HG03108 (cell line): Measurements from ENCODE around the gene ABLIM2.

Experiments used
- ATAC-seq: cut with Tn5 transposase; IDR thresholded peaks from one replicate; pipeline ENCODE4 v1.9.1; 2021; ENCODE audit warnings: moderate library complexity; ENCODE audit not compliant: unreplicated experiment

Gene ABLIM2

DNA sequence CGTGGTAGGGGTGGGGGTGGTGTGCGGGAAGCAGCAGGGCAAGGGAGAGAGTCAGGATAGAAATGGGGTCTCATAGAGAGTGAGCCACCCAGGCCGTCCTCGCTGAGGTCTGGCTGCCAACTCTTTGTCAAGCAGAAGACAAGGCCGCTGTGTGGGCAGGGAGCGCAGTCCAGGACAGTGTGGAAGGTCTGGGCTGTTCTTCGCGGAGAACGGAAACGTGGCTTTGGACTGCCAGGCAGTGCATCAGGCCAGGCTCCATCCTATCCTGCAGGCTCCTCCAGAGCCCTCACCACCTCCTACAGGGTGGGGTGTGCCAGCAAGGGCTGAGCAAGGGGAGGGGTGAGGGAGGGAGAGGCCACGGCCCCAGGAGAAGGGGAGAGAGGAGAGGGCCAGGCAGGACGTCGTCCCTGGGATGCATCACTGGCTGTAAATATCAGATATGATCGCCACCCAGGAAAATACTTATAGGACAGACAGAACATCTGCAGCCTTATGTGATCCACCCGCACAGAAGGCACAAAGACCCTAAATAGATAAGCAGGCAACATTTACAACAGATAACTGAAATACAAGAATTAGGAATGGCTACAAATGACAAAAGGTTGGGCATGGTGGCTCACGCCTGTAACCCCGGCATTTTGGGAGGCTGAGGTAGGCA lies 85.3 kb downstream of the ABLIM2 start:
- no peak for ATAC-seq

DNA sequence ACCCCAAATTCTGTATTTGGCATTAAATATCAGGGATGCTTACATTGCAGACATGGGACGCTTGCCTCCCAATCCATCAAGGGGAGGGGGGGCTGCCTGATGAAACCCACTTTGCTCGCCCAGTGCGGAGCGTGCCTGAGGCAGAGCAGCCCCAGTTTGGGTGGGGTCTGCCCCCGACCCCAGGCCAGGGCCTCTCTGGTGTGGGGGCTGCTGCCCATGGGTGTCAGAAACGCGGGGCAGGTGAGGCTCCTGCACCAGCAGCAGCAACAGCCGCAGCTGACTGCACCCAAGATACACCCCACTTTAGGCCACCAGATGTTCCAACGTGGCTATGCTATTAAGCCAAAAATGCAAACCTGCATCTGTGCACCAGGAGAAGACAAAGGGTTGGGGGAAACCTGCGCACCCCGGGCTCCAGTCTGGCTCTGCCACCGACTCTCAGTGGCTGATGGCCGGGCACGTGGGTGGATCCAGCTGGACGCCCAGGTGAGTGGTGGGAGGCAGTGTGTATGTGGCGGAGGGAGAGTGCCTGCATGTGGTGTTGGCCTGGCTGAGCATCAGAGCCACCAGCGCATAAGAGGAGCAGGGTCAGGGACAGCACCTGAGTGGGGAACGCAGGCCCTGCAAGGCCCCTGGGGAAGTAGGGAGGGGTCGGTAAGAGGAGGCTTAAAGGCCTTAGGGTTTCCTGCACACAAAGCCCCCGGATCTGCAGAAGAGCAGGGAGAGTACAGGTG lies 86.2 kb downstream of the ABLIM2 start:
- no peak for ATAC-seq

DNA sequence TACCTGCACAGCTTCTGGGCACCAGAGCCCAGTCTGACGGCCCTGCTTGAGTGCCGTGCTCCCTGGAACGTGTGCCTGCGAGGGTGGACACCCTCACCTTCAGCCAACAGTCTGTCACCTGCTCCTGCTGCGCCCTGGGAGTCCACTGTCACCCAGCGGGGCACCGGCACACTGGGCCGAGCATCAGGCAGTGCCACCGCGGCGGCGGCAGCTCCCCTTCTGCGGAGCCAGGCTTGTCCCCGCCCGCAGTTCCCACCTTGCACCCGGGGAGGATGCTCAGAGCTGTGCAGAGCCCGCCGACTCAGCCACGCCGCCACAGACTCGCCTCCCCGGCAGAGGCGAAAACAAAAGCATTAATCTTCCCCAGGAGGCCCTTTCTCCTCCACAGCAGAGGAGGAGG lies 86.8 kb downstream of the ABLIM2 start:
- no peak for ATAC-seq

DNA sequence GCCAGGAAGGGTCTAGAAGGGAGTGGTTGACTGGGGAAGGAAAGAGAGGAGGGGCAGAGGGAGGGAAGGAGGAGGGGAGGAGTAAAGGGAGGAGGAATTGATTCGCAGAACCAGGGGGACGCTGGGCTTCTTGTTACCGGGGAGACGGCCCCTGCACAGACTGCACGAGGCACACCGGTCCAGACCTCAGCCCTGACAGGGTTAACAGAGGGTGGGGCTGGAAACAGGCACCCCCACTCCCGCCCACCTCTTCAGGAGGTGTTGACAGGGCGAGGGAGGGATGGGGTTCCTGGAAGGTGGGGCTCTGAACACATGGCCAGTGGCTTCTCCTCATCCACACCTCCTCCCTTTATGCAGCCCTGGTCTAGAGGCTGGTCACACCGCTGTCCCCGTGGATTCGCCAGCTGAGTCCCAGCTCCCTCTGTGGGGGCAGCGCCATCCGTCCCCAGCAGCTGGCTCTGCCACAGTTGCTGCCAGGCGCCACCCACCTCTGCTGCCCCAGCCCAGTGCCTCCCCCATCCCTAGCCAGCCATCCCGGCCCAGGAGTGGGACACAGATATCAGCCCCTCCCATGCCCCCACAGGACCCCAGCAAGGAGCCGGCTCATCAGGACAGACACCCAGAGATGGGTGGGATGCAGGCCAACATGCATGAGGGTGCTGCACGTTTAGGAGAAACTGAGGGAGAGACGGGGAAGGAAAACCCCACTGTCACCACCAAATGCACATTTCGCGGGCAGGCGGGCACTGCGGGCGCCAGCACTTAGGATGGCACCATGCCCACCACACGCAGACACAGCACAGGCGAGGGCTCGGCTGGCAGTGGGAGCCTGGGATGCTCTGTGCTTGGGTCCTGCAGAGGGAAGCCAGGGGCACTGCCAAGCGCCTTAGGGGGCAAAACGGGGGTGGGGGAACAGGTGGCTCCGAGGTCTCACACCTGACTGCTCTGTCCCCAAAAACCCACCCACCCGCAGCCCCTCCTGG lies 87.6 kb downstream of the ABLIM2 start:
- ATAC-seq = no peak

DNA sequence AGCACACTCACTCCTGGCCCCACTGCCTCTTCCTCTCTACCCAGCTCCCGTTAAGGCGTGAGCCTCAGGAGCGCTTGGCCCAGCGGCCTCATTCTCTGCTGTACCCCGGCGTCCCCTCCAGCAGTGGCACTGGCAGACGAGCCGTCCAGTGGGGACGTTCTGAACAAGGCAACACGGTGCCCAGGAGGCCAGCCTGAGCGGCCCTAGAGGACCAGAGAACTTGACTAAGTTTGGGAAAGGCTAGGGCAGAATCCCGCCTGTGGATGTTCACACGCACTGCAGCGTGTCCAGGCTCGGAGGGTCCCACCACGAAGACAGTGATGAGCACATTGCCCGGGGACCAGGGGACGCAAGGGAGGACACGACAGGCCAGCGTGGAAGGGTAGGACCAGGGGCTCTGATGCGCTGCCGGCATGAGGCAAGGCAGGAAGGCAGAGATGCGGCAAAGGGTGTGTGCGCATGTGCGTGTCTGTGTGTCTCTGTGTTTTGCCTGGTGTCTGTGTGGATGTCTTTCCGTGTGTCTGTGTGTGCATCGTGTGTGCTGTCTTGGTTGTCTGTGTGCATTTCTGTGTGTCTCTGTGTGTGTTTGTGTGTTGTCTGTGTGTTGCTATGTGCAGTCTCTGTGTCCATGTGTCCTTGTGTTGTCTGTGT lies 89.4 kb downstream of the ABLIM2 start:
- ATAC-seq = no peak

DNA sequence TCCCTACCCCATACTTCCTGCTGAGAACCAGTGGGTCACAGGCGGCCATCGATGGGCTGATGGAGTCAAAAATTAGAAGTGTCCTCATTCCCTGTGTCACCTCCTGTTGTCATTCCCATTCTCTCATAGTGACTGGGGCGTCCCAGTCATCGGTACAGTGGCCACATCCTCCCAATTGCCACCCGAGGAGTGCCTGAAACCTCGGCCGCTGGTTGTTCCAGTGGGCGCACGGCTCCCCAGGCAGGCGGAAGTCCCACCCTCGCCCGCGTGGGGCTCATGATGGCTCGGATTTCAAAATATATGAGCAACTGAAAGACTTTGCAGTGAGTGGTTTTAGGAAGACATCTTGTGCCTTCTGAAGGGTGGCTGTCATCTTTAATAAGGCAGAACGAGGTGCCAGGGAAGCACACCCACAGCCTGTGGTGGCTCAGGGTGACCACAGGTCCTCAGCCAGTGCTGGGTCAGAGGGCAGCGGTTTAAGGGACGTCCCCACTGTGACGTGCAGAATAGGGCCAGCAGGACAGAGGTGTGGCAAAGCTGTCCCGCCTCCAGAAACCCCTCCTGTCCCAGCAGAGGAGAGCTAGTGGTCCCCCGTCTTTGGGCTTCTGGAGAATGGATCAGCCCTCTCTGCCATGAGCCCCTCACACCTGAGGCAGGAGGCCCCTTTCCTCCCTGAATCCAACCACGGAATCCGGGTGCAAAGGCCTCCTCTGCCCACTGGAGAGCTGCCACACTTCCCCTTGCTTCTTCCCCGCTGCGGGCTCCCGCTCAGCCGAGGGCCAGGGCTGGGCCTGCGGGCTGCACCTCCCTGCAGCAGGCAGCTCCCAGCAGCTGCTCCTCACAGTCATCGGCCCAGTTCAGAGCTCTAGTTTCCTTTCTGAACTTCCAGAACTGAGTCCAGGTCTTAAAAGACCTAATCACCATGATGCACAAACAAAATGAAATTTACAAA lies 90.4 kb downstream of the ABLIM2 start:
- no peak for ATAC-seq

DNA sequence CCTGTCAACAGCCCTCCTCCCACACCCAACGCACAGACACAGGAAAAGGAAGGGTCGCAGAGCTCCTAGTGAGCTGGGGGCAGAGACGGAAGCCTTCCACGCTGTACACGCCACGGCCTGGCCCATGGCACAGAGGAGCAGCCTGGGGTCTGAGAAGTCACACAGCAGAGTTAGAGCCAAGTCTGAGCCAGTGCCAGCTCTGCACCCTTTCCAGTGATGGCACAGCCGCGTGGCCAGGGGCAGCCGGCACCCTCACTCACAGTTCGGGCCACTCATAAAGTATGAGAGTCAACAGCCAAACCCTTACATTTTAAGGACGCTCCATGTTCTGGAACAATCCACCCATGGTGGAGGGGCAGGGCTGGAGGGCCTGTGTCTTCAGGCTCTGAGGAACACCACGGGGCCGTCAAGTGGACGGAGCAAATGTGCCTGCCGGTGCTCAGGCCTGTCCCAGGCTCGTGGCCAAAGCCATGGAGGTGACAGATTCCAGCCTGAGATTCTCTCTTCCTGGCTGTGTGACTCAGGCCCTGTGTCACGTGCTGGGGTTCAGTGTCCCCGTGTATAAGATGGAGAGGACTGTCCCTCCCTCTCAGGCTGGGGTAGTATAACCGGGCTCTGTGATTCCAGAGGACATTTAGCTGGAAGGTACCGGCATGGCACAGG lies 91.2 kb downstream of the ABLIM2 start:
- ATAC-seq = no peak

DNA sequence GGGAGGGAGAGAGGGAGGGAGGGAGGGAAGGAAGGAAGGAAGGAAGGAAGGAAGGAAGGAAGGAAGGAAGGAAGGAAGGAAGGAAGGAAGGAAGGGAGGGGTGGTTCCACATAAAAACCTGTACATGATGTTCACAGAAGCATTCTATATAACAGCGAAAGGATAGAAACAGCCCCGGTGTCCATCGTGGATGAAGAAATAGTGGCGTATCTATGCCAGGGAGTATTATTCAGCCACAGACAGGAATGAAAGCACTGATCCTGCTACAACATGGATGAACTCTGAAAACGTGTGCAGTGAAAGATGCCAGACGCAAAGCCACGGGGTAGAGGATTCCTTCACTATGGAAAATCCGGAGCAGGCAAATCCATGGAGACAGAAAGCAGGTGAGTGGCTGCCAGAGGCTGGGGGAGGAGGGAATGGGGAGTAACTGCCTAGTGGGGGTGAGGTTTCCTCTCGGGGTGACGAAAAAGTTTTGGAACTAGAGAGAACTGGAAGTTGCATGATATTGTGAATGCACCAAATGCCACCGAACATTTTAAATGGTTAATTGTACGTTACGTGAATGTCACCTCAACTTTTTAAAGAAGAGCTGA lies 92.2 kb downstream of the ABLIM2 start:
- no peak for ATAC-seq

DNA sequence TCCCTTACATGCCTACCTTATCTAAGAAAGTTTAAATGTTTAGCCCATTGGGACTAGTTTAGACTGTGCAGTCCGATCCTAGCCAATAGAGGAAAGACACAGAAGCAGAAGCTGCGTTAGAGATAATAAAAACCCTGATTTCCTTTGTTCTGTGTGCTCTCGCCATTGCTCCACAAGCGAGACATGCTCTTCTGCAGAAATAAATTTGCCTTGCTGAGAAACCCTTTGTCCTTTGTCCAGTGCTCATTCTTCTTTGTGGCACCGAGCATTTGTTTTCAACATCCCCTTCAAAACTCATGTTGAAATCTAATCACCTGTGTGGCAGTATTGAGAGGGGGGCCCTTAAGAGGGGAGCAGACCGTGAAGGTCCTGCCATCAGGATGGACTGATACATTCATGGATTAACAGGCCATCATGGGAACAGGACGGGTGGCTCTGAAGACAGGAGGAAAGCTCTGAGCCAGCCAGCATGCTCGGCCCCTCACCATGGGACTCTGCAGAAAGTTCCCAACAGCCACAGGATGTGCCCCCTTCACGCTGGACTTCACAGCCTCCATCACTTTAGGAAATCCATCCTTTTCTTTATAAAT lies 94.5 kb downstream of the ABLIM2 start:
- no peak for ATAC-seq

DNA sequence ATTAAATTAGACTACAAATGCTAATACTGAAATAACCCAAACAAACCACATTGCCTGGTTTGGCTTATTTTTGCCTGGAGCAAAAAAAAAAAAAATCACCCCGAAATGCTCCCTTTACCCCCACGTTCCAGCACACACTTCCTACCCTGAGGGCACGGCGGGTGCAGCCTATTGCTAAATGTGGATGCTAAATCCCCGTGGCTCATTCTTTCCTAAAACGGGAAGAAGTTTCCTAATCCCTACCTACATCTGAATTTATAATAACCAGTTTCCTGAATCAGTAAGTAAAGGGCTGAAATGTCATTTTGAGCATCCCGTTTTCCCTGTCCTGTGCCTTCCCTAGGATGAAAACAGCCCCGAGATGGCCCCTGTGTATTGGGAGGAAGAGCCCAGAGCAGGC lies 97.0 kb downstream of the ABLIM2 start:
- ATAC-seq = no peak

DNA sequence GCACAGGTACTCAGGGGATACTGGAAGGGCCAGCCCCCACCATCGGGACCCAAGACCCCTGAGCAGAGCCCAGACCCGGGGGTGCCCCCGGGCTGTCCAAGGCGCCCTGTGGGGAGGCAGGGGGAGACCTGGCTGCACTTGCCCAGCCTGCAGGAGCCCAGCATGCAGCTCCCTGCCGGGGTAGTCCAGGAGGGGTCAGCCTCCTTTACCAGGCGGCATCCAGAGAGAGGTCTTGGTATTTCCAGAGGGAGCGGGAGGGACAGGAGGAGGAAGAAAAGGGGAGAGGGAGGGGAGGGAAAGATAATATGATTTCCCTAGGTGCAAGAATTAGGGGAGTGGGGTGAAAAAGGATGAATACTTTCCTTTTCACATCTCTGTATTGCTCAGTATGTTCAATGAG lies 97.5 kb downstream of the ABLIM2 start:
- no peak for ATAC-seq

DNA sequence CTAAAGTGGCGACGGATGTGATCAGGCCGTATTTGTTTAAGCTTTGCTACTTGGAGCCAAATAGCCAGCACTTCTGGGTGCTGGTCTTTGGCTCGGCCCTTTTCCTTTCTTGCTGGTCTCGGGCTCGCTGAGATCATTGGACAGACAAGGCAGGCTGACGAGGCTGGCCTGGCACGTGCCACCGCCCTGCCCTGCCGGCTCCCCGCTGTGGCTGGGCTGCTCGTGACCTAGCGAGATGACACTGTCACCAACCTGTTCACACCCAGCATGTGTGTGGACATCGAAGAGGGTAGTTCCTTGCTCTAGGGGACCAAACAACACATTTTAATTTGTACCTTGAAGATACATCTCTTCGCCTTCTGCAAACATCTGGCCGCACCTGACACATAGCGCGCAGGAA lies 98.0 kb downstream of the ABLIM2 start:
- ATAC-seq = no peak

DNA sequence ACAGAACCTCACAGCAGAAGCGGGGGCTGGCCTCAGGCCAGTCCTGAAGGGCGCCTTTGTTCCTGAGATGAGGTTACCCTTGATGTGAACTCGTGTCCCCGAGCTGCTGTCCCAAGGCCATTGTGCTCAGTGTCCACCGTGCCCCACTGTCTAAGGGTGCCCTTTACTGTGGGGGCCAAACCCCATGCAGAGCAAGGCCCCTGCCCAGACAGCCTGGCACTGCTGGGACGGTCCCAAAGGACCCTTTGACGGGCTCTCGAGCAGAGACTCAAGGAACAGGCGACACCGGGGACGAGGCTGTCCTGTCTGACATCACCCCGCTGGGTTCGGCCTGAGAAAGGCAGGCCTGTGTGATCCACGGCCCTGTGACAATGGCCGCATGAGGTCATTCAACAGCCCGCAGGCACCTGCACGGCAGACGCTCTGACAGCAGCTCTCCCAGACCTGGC lies 100.6 kb downstream of the ABLIM2 start:
- no peak for ATAC-seq

DNA sequence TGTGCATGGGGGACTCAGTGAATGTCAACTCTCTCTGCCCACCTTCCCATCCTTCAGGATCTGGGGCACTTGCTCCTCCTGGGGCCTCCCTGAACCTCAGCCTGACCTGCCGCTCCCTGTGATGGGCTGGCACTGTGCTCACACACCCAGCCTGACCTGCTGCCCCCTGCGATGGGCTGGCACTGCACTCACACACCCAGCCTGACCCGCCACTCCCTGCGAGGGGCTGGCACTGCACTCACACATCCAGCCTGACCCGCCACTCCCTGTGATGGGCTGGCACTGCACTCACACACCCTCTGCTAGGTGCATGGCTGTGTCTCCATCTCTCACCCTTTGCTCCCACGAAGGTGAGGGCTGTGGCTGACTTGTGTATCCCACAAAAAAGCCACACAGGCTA lies 103.4 kb downstream of the ABLIM2 start:
- no peak for ATAC-seq

DNA sequence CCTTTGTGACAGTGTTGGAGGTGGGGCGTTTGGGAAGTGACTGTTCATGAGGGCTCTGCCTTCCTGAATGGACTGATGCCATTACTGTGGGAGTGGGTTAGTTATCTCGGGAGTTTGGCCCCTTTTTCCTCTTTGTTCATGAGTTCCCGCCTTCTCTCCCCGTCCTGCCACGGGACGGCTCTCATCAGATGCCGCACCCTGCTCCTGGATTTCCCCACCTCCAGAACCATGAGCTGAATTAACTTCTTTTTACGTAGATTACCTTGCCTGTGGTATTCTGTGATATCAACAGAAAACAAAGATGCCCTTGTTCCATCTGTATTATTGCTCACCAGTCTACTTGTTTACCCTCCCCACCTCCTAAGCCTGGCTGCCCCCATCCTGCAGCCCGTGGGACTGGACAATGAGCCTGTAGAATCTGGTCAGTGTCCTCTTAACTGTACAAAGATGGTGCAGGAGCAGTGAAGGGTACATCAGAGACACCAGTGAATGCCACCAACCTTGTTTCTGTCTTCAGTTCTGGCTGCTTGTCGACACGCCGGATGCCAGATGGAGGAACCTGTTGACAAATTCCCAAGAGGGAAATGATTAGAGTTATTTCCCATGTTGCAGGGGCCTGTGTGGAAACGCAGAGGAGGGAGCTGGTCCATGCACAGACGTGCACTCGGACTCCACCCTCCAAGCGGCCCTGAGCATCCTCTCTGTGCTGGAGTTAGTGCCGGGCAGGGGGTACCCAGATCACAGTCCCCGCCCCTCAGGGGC lies 104.7 kb downstream of the ABLIM2 start:
- ATAC-seq = no peak

DNA sequence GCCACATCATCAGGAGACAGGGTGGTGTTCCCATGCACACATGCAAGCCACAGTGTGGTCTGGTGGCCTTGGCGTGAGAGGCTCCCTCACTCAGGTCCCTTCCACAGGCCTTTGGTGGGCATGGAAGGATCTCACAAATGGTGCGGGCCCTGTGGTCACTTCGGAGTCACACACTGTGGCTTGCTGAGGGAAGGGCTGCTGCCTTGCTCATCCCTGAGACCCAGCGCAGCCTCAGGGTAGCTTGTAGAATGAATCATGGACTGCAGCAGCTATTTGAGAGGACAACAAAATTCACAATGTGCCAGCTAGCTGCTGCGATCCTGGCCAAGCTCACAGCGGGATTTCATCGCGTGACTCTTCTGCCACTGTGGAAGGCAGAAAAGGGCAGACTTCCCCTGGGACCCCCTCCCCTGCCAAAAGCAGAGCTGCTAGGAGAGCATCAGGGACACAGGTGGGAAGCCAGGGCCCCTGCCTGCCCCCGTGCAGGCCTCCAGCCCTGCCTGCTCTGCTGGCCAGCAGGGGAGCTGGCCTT lies 106.4 kb downstream of the ABLIM2 start:
- ATAC-seq = no peak

DNA sequence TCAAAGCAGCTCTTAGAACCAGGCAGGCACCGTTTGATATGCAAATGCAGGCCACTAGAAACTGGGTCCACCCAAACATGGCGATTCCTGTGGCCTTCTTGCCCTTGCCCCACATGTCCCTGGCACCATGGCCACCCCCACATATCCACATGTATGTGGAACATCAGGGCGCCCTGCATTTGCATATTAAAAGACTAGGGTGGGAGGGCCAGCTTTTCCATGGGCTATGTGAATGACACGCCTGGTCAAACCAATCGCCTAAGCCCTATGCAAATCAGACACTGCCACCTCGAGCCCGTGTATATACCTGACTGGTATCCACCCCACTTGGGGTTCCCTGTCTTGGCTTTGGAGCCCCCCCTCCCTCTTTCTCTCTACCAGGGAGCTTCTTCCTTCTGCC lies 107.0 kb downstream of the ABLIM2 start:
- no peak for ATAC-seq
